ENCODE measurements around the gene B3GNT8. TPM values are rescaled to one million over a fixed set of nuclear protein-coding genes. Genes with fewer than 3 reads are reported as not detected.

Gene B3GNT8
- polyA plus RNA-seq, 1 of the 3 experiments (the other 2 are of a cell fraction), result not detected

DNA sequence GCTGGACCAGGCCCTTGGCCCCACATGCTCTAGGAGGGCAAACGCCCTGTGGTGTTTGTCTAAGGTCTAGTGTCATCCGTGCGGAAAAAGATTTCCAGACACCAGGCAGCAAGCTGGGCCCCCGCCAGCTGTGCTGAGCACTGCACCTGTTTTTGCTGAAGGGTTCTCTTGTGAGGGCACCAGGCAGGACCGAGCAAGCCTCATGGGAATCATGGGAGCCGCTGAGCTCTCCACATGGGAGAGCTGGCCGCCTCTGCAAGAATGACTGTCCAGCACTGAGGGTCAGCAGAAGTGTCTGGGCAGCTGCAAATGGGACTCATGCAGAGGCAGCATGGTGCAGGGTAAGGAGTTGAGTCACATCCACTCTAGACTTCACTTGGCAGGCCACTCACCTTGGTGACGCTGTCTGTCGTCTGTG, 12.0 kb downstream of the B3GNT8 start:
- H3K36me3 ChIP-seq (replicated peaks in 1 of 2; ENCODE audit: control insufficient read depth in 1 of 2, insufficient read depth in 2 of 2, low read length in 1 of 2), result peaks cover 3 to 30% of the 10 kb centered on the region in 2 experiments
- POLR2A ChIA-PET, result no interaction called here

DNA sequence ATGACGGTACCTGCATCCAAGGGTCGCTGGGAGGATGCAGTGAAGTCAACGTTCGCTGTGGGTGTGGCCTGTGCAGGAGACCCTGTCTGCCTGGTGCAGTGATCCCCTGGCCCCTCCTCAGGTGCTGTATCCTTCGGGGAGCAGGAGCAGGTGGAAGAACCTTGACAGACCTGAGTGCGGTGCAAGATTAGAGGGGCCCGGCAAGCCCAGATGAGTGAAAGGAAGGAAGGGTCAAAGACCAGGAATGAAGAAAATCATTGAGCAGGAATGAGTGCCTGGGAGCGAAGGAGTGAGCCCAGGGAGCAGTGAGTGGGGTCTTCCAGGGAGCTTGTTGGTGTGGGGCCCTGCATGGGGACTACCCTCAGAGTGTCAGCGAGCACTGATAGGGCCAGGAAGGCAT, 12.7 kb downstream of the B3GNT8 start:
- H4K20me1 ChIP-seq (ENCODE audit: insufficient read depth), result no peaks in the 10 kb centered on the region
- WGBS (ENCODE audit: low lambda C conversion rate), result 91% methylated on average over 9 of the region's 9 CpGs
- no peak overlapping the region for H3K4me2 ChIP-seq
- H3K27me3 ChIP-seq (ENCODE audit: insufficient read depth), result no peaks in the 10 kb centered on the region
- H3K4me3 ChIP-seq (ENCODE audit: low read depth in 2 of 2, low read length in 1 of 2), result no peak overlapping the region
- POLR2A ChIA-PET, result no interaction called here
- H3K36me3 ChIP-seq (replicated peaks in 1 of 2; ENCODE audit: control insufficient read depth in 1 of 2, insufficient read depth in 2 of 2, low read length in 1 of 2), result peaks cover 0 to 27% of the 10 kb centered on the region in 2 experiments
- H3K9me3 ChIP-seq, result no peaks in the 10 kb centered on the region
- H3K9me2 ChIP-seq, result no peaks in the 10 kb centered on the region
- H2AFZ ChIP-seq (ENCODE audit: low read depth), result no peak overlapping the region
- CTCF ChIA-PET, result no interaction called here
- peaks cover 0 to 12% of the 10 kb centered on the region in 2 experiments; a peak in 1 of 4 replicates for H3K4me1 ChIP-seq (ENCODE audit: control insufficient read depth in 1 of 2, insufficient read depth in 2 of 2, low read depth in 1 of 2, low read length in 1 of 2)
- no peak overlapping the region for H3K27ac ChIP-seq (ENCODE audit: low read depth in 2 of 2, low read length in 1 of 2)
- no peaks in the 10 kb centered on the region for H3F3A ChIP-seq (replicated peaks; ENCODE audit: insufficient read depth)
- no peak overlapping the region for H3K9ac ChIP-seq
- no peaks in the 10 kb centered on the region for H3K79me2 ChIP-seq (ENCODE audit: insufficient read depth)
- no peak for DNase-seq
- no peak for TF ChIP-seq TEAD4 (IDR thresholded peaks at IDR 0.05; ENCODE audit: borderline replicate concordance, insufficient read depth)
- no peak for TF ChIP-seq RFX5 (IDR thresholded peaks at IDR 0.05; ENCODE audit: low read length)
- no peak for TF ChIP-seq TCF12 (IDR thresholded peaks at IDR 0.05)
- TF ChIP-seq FOSL2 (IDR thresholded peaks at IDR 0.05; ENCODE audit: borderline replicate concordance, low read depth), result no peak
- TF ChIP-seq, protein P1, sequence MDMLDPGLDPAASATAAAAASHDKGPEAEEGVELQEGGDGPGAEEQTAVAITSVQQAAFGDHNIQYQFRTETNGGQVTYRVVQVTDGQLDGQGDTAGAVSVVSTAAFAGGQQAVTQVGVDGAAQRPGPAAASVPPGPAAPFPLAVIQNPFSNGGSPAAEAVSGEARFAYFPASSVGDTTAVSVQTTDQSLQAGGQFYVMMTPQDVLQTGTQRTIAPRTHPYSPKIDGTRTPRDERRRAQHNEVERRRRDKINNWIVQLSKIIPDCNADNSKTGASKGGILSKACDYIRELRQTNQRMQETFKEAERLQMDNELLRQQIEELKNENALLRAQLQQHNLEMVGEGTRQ (IDR thresholded peaks at IDR 0.05; ENCODE audit: borderline replicate concordance, low read depth, low read length), result no peak
- TF ChIP-seq, protein P2, sequence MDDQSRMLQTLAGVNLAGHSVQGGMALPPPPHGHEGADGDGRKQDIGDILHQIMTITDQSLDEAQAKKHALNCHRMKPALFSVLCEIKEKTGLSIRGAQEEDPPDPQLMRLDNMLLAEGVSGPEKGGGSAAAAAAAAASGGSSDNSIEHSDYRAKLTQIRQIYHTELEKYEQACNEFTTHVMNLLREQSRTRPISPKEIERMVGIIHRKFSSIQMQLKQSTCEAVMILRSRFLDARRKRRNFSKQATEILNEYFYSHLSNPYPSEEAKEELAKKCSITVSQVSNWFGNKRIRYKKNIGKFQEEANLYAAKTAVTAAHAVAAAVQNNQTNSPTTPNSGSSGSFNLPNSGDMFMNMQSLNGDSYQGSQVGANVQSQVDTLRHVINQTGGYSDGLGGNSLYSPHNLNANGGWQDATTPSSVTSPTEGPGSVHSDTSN (IDR thresholded peaks at IDR 0.05), result no peak
- TF ChIP-seq EP300 (IDR thresholded peaks at IDR 0.05; ENCODE audit: borderline replicate concordance in 1 of 2, low read depth in 1 of 2, low read length in 1 of 2), result no peak
- TF ChIP-seq FOXJ3 (CRISPR knock-in tag; IDR thresholded peaks at IDR 0.05), result no peak
- no peak for TF ChIP-seq ELF1 (IDR thresholded peaks at IDR 0.05)
- TF ChIP-seq, protein P3, sequence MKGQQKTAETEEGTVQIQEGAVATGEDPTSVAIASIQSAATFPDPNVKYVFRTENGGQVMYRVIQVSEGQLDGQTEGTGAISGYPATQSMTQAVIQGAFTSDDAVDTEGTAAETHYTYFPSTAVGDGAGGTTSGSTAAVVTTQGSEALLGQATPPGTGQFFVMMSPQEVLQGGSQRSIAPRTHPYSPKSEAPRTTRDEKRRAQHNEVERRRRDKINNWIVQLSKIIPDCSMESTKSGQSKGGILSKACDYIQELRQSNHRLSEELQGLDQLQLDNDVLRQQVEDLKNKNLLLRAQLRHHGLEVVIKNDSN (IDR thresholded peaks at IDR 0.05; ENCODE audit: borderline replicate concordance, low read depth), result no peak
- TF ChIP-seq SMC3 (IDR thresholded peaks at IDR 0.05; ENCODE audit: low read depth, low read length), result no peak
- TF ChIP-seq GABPA (IDR thresholded peaks at IDR 0.05; ENCODE audit: low read depth), result no peak
- TF ChIP-seq TAF1 (IDR thresholded peaks at IDR 0.05; ENCODE audit: borderline replicate concordance, low read depth, low read length), result no peak

More for the DNA sequence above, 12.0 kb downstream of the B3GNT8 start:
- Histone ChIP-seq H3K27me3 (ENCODE audit: insufficient read depth) (no peaks in the 10 kb centered on the region), H4K20me1 (ENCODE audit: insufficient read depth) (no peaks in the 10 kb centered on the region), H3K4me3 (ENCODE audit: low read depth in 2 of 2, low read length in 1 of 2) (no peak overlapping the region), H3K9me2 (no peaks in the 10 kb centered on the region), H3K79me2 (ENCODE audit: insufficient read depth) (no peaks in the 10 kb centered on the region), H3F3A (replicated peaks; ENCODE audit: insufficient read depth) (no peaks in the 10 kb centered on the region), H3K4me2 (no peak overlapping the region), H3K27ac (ENCODE audit: low read depth in 2 of 2, low read length in 1 of 2) (no peak overlapping the region), H2AFZ (ENCODE audit: low read depth) (no peak overlapping the region), H3K9ac (no peak overlapping the region), H3K9me3 (no peaks in the 10 kb centered on the region), H3K4me1 (ENCODE audit: control insufficient read depth in 1 of 2, insufficient read depth in 2 of 2, low read depth in 1 of 2, low read length in 1 of 2) (peaks cover 0 to 12% of the 10 kb centered on the region in 2 experiments; a peak in 1 of 4 replicates)
- 90% methylated on average over 5 of the region's 9 CpGs for WGBS (ENCODE audit: low lambda C conversion rate)
- no peak for DNase-seq
- CTCF ChIA-PET, result interaction anchor here (0.7 kb wide), 1 partner anchor 34 kb away, joined by 4 read pairs; no protein-coding TSS in a partner anchor
- TF ChIP-seq TCF12 (IDR thresholded peaks at IDR 0.05) (no peak), GATA2 (CRISPR knock-in tag; IDR thresholded peaks at IDR 0.05) (no peak), EP300 (IDR thresholded peaks at IDR 0.05; ENCODE audit: borderline replicate concordance in 1 of 2, low read depth in 1 of 2, low read length in 1 of 2) (no peak), GABPA (IDR thresholded peaks at IDR 0.05; ENCODE audit: low read depth) (no peak), RCOR1 (IDR thresholded peaks at IDR 0.05; ENCODE audit: low read length) (no peak), FOXJ3 (CRISPR knock-in tag; IDR thresholded peaks at IDR 0.05) (no peak), SMC3 (IDR thresholded peaks at IDR 0.05; ENCODE audit: low read depth, low read length) (no peak), RFX5 (IDR thresholded peaks at IDR 0.05; ENCODE audit: low read length) (no peak), FOXM1 (IDR thresholded peaks at IDR 0.05; ENCODE audit: low read depth) (no peak), YY1 (IDR thresholded peaks at IDR 0.05; ENCODE audit: low read depth) (no peak), RXRA (IDR thresholded peaks at IDR 0.05; ENCODE audit: borderline replicate concordance, low read depth) (no peak)
- TF ChIP-seq, protein P3 (IDR thresholded peaks at IDR 0.05; ENCODE audit: borderline replicate concordance, low read depth), result no peak
- TF ChIP-seq, protein P4, sequence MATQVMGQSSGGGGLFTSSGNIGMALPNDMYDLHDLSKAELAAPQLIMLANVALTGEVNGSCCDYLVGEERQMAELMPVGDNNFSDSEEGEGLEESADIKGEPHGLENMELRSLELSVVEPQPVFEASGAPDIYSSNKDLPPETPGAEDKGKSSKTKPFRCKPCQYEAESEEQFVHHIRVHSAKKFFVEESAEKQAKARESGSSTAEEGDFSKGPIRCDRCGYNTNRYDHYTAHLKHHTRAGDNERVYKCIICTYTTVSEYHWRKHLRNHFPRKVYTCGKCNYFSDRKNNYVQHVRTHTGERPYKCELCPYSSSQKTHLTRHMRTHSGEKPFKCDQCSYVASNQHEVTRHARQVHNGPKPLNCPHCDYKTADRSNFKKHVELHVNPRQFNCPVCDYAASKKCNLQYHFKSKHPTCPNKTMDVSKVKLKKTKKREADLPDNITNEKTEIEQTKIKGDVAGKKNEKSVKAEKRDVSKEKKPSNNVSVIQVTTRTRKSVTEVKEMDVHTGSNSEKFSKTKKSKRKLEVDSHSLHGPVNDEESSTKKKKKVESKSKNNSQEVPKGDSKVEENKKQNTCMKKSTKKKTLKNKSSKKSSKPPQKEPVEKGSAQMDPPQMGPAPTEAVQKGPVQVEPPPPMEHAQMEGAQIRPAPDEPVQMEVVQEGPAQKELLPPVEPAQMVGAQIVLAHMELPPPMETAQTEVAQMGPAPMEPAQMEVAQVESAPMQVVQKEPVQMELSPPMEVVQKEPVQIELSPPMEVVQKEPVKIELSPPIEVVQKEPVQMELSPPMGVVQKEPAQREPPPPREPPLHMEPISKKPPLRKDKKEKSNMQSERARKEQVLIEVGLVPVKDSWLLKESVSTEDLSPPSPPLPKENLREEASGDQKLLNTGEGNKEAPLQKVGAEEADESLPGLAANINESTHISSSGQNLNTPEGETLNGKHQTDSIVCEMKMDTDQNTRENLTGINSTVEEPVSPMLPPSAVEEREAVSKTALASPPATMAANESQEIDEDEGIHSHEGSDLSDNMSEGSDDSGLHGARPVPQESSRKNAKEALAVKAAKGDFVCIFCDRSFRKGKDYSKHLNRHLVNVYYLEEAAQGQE (IDR thresholded peaks at IDR 0.05; ENCODE audit: low read depth, low read length), result no peak
